Osteoblast (primary cell): ENCODE results near the gene HELB. TPM values are rescaled to one million over a fixed set of nuclear protein-coding genes. Genes with fewer than 3 reads are reported as not detected.

Experiments
- DNase-seq: peaks from one replicate; pipeline ENCODE4 v3.0.0; 2011; ENCODE audit warnings: low spot score, mixed read lengths; ENCODE audit not compliant: insufficient read length; ENCODE audit errors: missing footprints
- H2AFZ ChIP-seq: 2 replicates; pipeline ENCODE4 v1.6.0; 2011; ENCODE audit warnings: mild to moderate bottlenecking, low read length
- H3K27ac ChIP-seq: 2 replicates; pipeline ENCODE4 v1.5.1; 2011; ENCODE audit warnings: mild to moderate bottlenecking, low read depth, low read length, moderate library complexity
- H3K27me3 ChIP-seq: 2 replicates; pipeline ENCODE4 v1.6.0; 2012; ENCODE audit warnings: mild to moderate bottlenecking, control low read depth, inconsistent platforms, low read length, moderate library complexity; ENCODE audit not compliant: insufficient read depth
- H3K36me3 ChIP-seq: 2 replicates; pipeline ENCODE4 v1.5.1; 2011; ENCODE audit warnings: mild to moderate bottlenecking, low read length, control low read depth, moderate library complexity; ENCODE audit not compliant: insufficient read depth
- H3K4me1 ChIP-seq: 2 replicates; pipeline ENCODE4 v1.5.1; 2011; ENCODE audit warnings: mild to moderate bottlenecking, low read length, control low read depth, moderate library complexity; ENCODE audit not compliant: insufficient read depth
- H3K4me2 ChIP-seq: 2 replicates; pipeline ENCODE4 v1.6.0; 2011; ENCODE audit warnings: mild to moderate bottlenecking, low read length; ENCODE audit not compliant: insufficient read depth
- H3K4me3 ChIP-seq: fragments of 200-600 bp; sonication (generic); 3 replicates; pipeline ENCODE4 v1.5.1; 2012; ENCODE audit warnings: mild to moderate bottlenecking, low read length, inconsistent platforms; ENCODE audit not compliant: insufficient read depth
- H3K79me2 ChIP-seq: 2 replicates; pipeline ENCODE4 v1.6.0; 2012; ENCODE audit warnings: mild to moderate bottlenecking, low read length, control low read depth, inconsistent platforms; ENCODE audit not compliant: insufficient read depth
- H3K9me3 ChIP-seq: 2 replicates; pipeline ENCODE4 v1.5.1; 2011; ENCODE audit warnings: low read depth, low read length, control low read depth
- H4K20me1 ChIP-seq: 2 replicates; pipeline ENCODE4 v1.6.0; 2012; ENCODE audit warnings: mild to moderate bottlenecking, low read length, control low read depth; ENCODE audit not compliant: insufficient read depth
- CTCF ChIP-seq: IDR thresholded peaks from 2 replicates; pipeline ENCODE4 v1.5.1; 2011; ENCODE audit warnings: mild to moderate bottlenecking, low read depth, low read length, moderate library complexity; ENCODE audit errors: extremely low read depth
- total RNA-seq: library from RNA; depleted of rRNA; stranded (reverse); fragments of >200 nt; gene quantifications from 2 replicates; pipeline ENCODE4 v1.2.3, GENCODE V29; 2012

HELB gene
- total RNA-seq, 1 donor = 2.2 TPM

DNA sequence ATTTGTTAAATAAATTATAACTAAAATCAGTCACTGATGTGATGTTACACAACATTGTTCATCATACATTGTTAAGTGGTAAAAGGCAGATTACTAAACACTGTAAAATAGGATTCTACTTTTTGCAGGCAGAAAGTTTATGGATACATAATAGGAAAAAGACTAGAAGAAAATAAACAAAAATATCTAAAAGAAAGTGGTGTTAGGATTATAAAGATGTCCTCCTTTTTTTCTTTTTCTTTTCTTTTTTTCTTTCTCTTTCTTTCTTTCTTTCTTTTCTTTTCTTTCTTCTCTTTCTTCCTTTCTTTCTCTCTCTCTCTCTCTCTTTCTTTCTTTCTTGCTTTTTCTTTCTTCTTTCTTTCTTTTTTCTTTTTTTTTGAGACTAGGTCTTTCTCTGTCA, 39.6 kb upstream of the HELB start:
- Histone ChIP-seq H3K4me1 (no peaks in the 10 kb centered on the region), H3K9me3 (no peaks in the 10 kb centered on the region), H3K27me3 (peaks cover 8% of the 10 kb centered on the region), H4K20me1 (no peaks in the 10 kb centered on the region), H3K79me2 (no peaks in the 10 kb centered on the region), H3K4me3 (no peak overlapping the region), H3K4me2 (no peak overlapping the region), H3K27ac (no peak overlapping the region), H2AFZ (no peak overlapping the region), H3K36me3 (no peaks in the 10 kb centered on the region)
- TF ChIP-seq CTCF = no peak
- no peak for DNase-seq

DNA sequence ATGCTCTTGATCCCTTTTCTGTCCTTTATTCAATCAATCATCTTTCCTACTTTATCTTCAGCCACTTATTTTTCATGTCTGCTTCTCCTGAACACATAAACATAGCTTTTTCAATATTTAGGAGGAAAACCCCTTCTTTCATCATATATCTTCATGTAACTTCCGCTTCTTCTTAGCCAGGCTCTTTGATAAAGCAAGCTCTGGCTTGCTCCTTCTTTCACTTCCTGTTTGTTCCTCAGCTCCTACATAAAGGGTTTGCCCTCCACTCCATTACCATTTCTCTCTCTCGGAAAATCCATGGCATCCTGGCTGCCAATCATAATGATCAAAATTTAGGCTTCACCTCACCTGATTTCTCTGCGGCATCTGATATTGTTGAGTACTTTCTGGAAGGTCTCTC, 33.7 kb upstream of the HELB start:
- Histone ChIP-seq H3K27me3 (peaks cover 18% of the 10 kb centered on the region), H3K36me3 (no peaks in the 10 kb centered on the region), H2AFZ (peak overlapping the region; percentile 6), H3K9me3 (no peaks in the 10 kb centered on the region), H3K79me2 (no peaks in the 10 kb centered on the region), H3K27ac (no peak overlapping the region), H3K4me2 (no peak overlapping the region), H3K4me3 (no peak overlapping the region), H3K4me1 (no peaks in the 10 kb centered on the region), H4K20me1 (no peaks in the 10 kb centered on the region)
- no peak for DNase-seq
- no peak for TF ChIP-seq CTCF

DNA sequence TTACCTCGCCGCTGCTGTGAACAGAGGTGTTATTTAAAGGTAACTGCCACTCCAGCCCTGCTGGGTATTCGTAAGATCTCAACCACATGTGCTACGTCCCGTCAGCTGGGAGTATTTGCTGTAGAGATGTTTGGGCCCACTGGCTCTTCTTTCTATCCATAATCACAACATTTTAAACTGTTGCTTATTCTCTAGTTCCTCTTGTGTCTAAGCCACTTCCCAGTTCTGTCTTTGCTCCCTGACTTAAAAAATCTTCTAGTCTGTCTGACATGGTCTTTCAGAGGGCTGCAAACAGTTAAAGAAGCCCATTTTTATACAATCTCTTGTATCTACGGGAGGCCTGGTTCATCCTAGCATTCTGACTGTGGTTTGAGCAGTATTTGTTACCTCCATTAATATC, 33.2 kb upstream of the HELB start:
- Histone ChIP-seq H2AFZ (no peak overlapping the region), H3K27me3 (peaks cover 18% of the 10 kb centered on the region), H3K4me2 (no peak overlapping the region), H3K79me2 (no peaks in the 10 kb centered on the region), H3K36me3 (no peaks in the 10 kb centered on the region), H4K20me1 (no peaks in the 10 kb centered on the region), H3K9me3 (no peaks in the 10 kb centered on the region), H3K4me1 (no peaks in the 10 kb centered on the region), H3K4me3 (no peak overlapping the region), H3K27ac (no peak overlapping the region)
- no peak for TF ChIP-seq CTCF
- DNase-seq = no peak

GRCh38 chr12:66269757-66270383, 32.4 kb upstream of the HELB start:
- Histone ChIP-seq H4K20me1 (no peaks in the 10 kb centered on the region), H3K79me2 (no peaks in the 10 kb centered on the region), H2AFZ (peak overlapping the region; percentile 65), H3K4me3 (no peak overlapping the region), H3K4me2 (peak overlapping the region; percentile 64), H3K27me3 (peaks cover 18% of the 10 kb centered on the region), H3K27ac (no peak overlapping the region), H3K9me3 (no peaks in the 10 kb centered on the region), H3K4me1 (no peaks in the 10 kb centered on the region), H3K36me3 (no peaks in the 10 kb centered on the region)
- peak; percentile 69 for DNase-seq
- peak; percentile 77 for TF ChIP-seq CTCF
